HepG2 (cell line): ENCODE data around the gene RERE. TPM values are rescaled to one million over a fixed set of nuclear protein-coding genes. Genes with fewer than 3 reads are reported as not detected.

ENCODE experiments used
- ARID5B ChIP-seq: IDR thresholded peaks from 2 replicates; pipeline ENCODE4 v1.4.0; 2020; ENCODE audit warnings: mild to moderate bottlenecking, missing genetic modification reagents
- EEA1 ChIP-seq: sonication (generic); formaldehyde crosslinking; IDR thresholded peaks from 2 replicates; pipeline ENCODE4 v1.5.1; 2020; ENCODE audit warnings: mild to moderate bottlenecking, missing genetic modification reagents, borderline replicate concordance
- FOXA1 ChIP-seq, 2 experiments: fragments of 450-650 bp in 1 of 2; sonication (generic) in 1 of 2; formaldehyde crosslinking in 1 of 2; IDR thresholded peaks; 2 replicates each; pipeline versions ENCODE4 v1.4.0 to v1.6.1; 2016 to 2020; ENCODE audit warnings: missing genetic modification reagents in 1 of 2
- GATAD2A ChIP-seq: IDR thresholded peaks from 2 replicates; pipeline ENCODE4 v1.6.1; 2016
- HDAC1 ChIP-seq: sonication (generic); formaldehyde crosslinking; IDR thresholded peaks from 2 replicates; pipeline ENCODE4 v1.5.1; 2020; ENCODE audit warnings: mild to moderate bottlenecking, missing genetic modification reagents
- MLLT10 ChIP-seq: sonication (generic); formaldehyde crosslinking; IDR thresholded peaks from 2 replicates; pipeline ENCODE4 v1.4.0; 2020; ENCODE audit warnings: missing genetic modification reagents
- MYC ChIP-seq: sonication (generic); formaldehyde crosslinking; IDR thresholded peaks from 2 replicates; pipeline ENCODE4 v1.9.0; 2021; ENCODE audit warnings: missing genetic modification reagents, borderline replicate concordance
- POLR2G ChIP-seq: fragments of 200-400 bp; formaldehyde crosslinking; IDR thresholded peaks from 2 replicates; pipeline ENCODE4 v1.6.1; 2018; ENCODE audit warnings: mild to moderate bottlenecking, low read depth, low read length, moderate library complexity
- PRMT3 ChIP-seq: sonication (generic); formaldehyde crosslinking; IDR thresholded peaks from 2 replicates; pipeline ENCODE4 v1.8.1; 2022; ENCODE audit warnings: low read depth, mild to moderate bottlenecking, moderate library complexity, missing genetic modification reagents, borderline replicate concordance
- RBAK ChIP-seq: sonication (generic); formaldehyde crosslinking; IDR thresholded peaks from 2 replicates; pipeline ENCODE4 v1.5.1; 2020; ENCODE audit warnings: mild to moderate bottlenecking, missing genetic modification reagents
- SALL1 ChIP-seq: sonication (generic); formaldehyde crosslinking; IDR thresholded peaks from 2 replicates; pipeline ENCODE4 v1.8.0; 2022; ENCODE audit warnings: mild to moderate bottlenecking, missing genetic modification reagents
- SOX6 ChIP-seq, 2 experiments: fragments of 450-650 bp in 1 of 2; sonication (generic) in 1 of 2; formaldehyde crosslinking in 1 of 2; IDR thresholded peaks; 2 replicates each; pipeline versions ENCODE4 v1.4.0 to v1.6.1; 2017 to 2020; ENCODE audit warnings: antibody characterized with exemption in 1 of 2, mild to moderate bottlenecking in 1 of 2, missing genetic modification reagents in 1 of 2
- THAP7 ChIP-seq: sonication (generic); formaldehyde crosslinking; IDR thresholded peaks from 2 replicates; pipeline ENCODE4 v1.8.1; 2023; ENCODE audit warnings: mild to moderate bottlenecking, missing genetic modification reagents
- ZBTB7A ChIP-seq: sonication (generic); formaldehyde crosslinking; IDR thresholded peaks from 2 replicates; pipeline ENCODE4 v1.8.0; 2022; ENCODE audit warnings: mild to moderate bottlenecking, missing genetic modification reagents
- ZNF12 ChIP-seq: sonication (generic); formaldehyde crosslinking; IDR thresholded peaks from 2 replicates; pipeline ENCODE4 v1.5.0; 2020; ENCODE audit warnings: missing genetic modification reagents
- ZNF367 ChIP-seq: sonication (generic); formaldehyde crosslinking; IDR thresholded peaks from 2 replicates; pipeline ENCODE4 v1.4.0; 2020; ENCODE audit warnings: missing genetic modification reagents, borderline replicate concordance
- ZNF709 ChIP-seq: sonication (generic); formaldehyde crosslinking; IDR thresholded peaks from 2 replicates; pipeline ENCODE4 v1.5.0; 2020; ENCODE audit warnings: mild to moderate bottlenecking, missing genetic modification reagents
- ZNF749 ChIP-seq: sonication (generic); formaldehyde crosslinking; IDR thresholded peaks from 2 replicates; pipeline ENCODE4 v1.8.0; 2022; ENCODE audit warnings: mild to moderate bottlenecking, missing genetic modification reagents, moderate library complexity, borderline replicate concordance
- ZUFSP ChIP-seq: sonication (generic); formaldehyde crosslinking; IDR thresholded peaks from 2 replicates; pipeline ENCODE4 v1.9.0; 2021; ENCODE audit warnings: missing genetic modification reagents, mild to moderate bottlenecking, borderline replicate concordance
- polyA plus RNA-seq, 8 experiments: library from polyadenylated mRNA; depleted of rRNA in 3 of 8; stranded (reverse) in 7 of 8; unstranded in 1 of 8; fragments of >200 nt; fragmentation: Illumina TruSeq in 4 of 8; extraction: Trizol in 4 of 8; gene quantifications; 2 replicates each; pipeline versions ENCODE4 v1.2.1 to v1.2.3, GENCODE V29; 2011 to 2016; ENCODE audit warnings: low read depth in 4 of 8, missing spikeins in 1 of 8, mixed read lengths in 1 of 8; ENCODE audit not compliant: insufficient read depth in 1 of 8
- total RNA-seq, 5 experiments: library from RNA; depleted of rRNA; stranded (reverse); fragments of >200 nt; fragmentation: Illumina TruSeq; extraction: Trizol; gene quantifications; 2 replicates each; pipeline ENCODE4 v1.2.3, GENCODE V29; 2016; ENCODE audit warnings: low read depth in 1 of 5
- TF ChIP-seq, protein P1 (sequence below): sonication (generic); formaldehyde crosslinking; IDR thresholded peaks from 2 replicates; pipeline ENCODE4 v1.4.0; 2020; ENCODE audit warnings: missing genetic modification reagents, mild to moderate bottlenecking, borderline replicate concordance

The RERE gene
- total and polyA plus RNA-seq, 2 of the 13 experiments (the other 11 are each of a cell fraction or from before 2014, with no cell fraction given), result 18.3 to 21.9 TPM

DNA sequence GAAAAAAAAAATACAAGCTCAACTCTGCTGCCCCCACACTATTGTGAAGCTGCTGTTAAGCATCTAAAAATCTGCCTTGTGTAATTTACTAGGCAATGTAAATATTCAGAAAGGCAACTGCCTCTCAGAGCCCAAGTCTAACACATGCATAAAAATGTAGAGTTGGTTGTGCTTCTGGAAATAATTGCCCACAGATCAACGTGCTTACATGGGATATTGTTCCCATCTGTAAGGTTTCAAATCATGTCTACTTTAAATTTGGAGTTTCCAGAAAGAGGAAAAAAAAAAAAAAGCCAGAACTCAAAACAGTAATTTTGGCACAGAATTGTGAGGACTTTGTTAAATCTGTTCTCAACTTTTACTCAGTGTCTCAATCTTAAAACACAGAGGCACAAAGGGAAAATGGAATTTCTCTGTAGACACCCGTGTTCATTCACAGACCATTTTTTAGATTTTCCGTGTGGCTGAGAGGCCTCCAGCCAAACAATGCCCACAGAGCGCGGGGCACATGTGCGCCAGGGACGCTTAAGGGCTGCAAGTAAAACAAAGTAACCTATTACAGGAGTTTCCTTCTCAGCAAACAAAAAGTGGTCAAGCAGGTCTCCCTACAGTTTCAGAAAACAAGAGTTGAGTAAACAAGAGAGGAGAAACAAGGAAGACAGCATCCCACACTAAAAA is 115.5 kb downstream of the RERE start (continued):
- TF ChIP-seq EEA1 (CRISPR knock-in tag), result no peak
- TF ChIP-seq ZNF709 (CRISPR knock-in tag), result no peak
- TF ChIP-seq ZBTB7A (CRISPR knock-in tag), result no peak
- TF ChIP-seq HDAC1 (CRISPR knock-in tag), result peak; percentile 45; the same call in 1 of the 2 replicates
- no peak for TF ChIP-seq THAP7
- TF ChIP-seq ZUFSP (CRISPR knock-in tag), result no peak
- TF ChIP-seq FOXA1 (IDR thresholded peaks at IDR 0.05), result no peak
- 0 out of 2 replicates have a peak, but pooled peaks have one; percentile 35 for TF ChIP-seq FOXA1 (CRISPR knock-in tag; IDR thresholded peaks at IDR 0.05)
- TF ChIP-seq ZNF749 (CRISPR knock-in tag), result no peak
- TF ChIP-seq POLR2G, result peak; percentile 64
- no peak for TF ChIP-seq ZNF367 (CRISPR knock-in tag)
- TF ChIP-seq, protein P1, sequence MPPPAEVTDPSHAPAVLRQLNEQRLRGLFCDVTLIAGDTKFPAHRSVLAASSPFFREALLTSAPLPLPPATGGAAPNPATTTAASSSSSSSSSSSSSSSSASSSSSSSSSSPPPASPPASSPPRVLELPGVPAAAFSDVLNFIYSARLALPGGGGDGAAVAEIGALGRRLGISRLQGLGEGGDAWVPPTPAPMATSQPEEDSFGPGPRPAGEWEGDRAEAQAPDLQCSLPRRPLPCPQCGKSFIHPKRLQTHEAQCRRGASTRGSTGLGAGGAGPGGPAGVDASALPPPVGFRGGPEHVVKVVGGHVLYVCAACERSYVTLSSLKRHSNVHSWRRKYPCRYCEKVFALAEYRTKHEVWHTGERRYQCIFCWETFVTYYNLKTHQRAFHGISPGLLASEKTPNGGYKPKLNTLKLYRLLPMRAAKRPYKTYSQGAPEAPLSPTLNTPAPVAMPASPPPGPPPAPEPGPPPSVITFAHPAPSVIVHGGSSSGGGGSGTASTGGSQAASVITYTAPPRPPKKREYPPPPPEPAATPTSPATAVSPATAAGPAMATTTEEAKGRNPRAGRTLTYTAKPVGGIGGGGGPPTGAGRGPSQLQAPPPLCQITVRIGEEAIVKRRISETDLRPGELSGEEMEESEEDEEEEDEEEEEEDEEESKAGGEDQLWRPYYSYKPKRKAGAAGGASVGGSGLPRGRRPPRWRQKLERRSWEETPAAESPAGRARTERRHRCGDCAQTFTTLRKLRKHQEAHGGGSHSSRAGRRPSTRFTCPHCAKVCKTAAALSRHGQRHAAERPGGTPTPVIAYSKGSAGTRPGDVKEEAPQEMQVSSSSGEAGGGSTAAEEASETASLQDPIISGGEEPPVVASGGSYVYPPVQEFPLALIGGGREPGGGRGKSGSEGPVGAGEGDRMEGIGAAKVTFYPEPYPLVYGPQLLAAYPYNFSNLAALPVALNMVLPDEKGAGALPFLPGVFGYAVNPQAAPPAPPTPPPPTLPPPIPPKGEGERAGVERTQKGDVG (CRISPR knock-in tag), result no peak
- TF ChIP-seq MLLT10 (CRISPR knock-in tag), result no peak
- TF ChIP-seq PRMT3 (CRISPR knock-in tag), result no peak
- no peak for TF ChIP-seq RBAK (CRISPR knock-in tag)
- TF ChIP-seq SOX6 (IDR thresholded peaks at IDR 0.05), result no peak
- peak; percentile 56 for TF ChIP-seq SOX6 (CRISPR knock-in tag; IDR thresholded peaks at IDR 0.05)
- no peak for TF ChIP-seq ZNF12 (CRISPR knock-in tag)
- peak; percentile 51; the same call in 1 of the 2 replicates for TF ChIP-seq SALL1 (CRISPR knock-in tag)
- peak; percentile 48; the same call in 1 of the 2 replicates for TF ChIP-seq GATAD2A
- peak; percentile 66; the same call in 1 of the 2 replicates for TF ChIP-seq MYC (CRISPR knock-in tag)
- peak; percentile 48 for TF ChIP-seq ARID5B (CRISPR knock-in tag)
